ENCODE data around the gene TTLL11.

DNA sequence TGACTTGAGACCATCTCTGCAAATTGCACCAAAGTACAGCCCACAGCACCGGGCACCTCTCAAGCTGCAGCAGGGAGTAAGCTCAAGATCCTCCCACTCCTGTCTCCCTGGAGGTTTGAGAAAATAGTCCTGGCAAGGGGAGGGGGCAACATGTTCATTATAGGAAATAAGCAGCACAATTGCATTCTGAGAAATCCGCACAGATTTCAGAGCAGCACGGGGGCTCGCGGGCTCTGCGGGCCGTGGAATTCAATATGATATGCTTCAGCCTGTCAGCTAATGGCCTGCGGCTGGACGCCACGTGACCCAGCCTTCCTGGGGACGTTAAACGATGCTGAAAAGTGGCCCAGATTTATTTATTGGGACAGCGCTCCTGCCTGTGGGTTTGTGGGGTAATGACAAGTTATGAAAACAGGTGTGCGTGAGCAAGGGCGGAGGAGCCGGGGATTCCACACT is 285.3 kb downstream of the TTLL11 start:
- TF ChIP-seq ZFX (IDR thresholded peaks at IDR 0.05): no peak
- TF ChIP-seq, protein P1, sequence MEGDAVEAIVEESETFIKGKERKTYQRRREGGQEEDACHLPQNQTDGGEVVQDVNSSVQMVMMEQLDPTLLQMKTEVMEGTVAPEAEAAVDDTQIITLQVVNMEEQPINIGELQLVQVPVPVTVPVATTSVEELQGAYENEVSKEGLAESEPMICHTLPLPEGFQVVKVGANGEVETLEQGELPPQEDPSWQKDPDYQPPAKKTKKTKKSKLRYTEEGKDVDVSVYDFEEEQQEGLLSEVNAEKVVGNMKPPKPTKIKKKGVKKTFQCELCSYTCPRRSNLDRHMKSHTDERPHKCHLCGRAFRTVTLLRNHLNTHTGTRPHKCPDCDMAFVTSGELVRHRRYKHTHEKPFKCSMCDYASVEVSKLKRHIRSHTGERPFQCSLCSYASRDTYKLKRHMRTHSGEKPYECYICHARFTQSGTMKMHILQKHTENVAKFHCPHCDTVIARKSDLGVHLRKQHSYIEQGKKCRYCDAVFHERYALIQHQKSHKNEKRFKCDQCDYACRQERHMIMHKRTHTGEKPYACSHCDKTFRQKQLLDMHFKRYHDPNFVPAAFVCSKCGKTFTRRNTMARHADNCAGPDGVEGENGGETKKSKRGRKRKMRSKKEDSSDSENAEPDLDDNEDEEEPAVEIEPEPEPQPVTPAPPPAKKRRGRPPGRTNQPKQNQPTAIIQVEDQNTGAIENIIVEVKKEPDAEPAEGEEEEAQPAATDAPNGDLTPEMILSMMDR (conservative IDR thresholded peaks at IDR 0.05): no peak

All from C4-2B (cell line).